A549 treated with RU486 at 1 μM for 4 hours (cell line): Measurements from ENCODE around the gene FAT1. TPM values are rescaled to one million over a fixed set of nuclear protein-coding genes. Genes with fewer than 3 reads are reported as not detected.

Source experiments
- total RNA-seq: library from RNA; stranded (reverse); fragments of 200-300 nt; extraction: Qiagen RNA extraction; gene quantifications from 5 replicates; pipeline ENCODE4 v1.2.3, GENCODE V29; 2022; ENCODE audit warnings: low read depth

Gene FAT1, protein sequence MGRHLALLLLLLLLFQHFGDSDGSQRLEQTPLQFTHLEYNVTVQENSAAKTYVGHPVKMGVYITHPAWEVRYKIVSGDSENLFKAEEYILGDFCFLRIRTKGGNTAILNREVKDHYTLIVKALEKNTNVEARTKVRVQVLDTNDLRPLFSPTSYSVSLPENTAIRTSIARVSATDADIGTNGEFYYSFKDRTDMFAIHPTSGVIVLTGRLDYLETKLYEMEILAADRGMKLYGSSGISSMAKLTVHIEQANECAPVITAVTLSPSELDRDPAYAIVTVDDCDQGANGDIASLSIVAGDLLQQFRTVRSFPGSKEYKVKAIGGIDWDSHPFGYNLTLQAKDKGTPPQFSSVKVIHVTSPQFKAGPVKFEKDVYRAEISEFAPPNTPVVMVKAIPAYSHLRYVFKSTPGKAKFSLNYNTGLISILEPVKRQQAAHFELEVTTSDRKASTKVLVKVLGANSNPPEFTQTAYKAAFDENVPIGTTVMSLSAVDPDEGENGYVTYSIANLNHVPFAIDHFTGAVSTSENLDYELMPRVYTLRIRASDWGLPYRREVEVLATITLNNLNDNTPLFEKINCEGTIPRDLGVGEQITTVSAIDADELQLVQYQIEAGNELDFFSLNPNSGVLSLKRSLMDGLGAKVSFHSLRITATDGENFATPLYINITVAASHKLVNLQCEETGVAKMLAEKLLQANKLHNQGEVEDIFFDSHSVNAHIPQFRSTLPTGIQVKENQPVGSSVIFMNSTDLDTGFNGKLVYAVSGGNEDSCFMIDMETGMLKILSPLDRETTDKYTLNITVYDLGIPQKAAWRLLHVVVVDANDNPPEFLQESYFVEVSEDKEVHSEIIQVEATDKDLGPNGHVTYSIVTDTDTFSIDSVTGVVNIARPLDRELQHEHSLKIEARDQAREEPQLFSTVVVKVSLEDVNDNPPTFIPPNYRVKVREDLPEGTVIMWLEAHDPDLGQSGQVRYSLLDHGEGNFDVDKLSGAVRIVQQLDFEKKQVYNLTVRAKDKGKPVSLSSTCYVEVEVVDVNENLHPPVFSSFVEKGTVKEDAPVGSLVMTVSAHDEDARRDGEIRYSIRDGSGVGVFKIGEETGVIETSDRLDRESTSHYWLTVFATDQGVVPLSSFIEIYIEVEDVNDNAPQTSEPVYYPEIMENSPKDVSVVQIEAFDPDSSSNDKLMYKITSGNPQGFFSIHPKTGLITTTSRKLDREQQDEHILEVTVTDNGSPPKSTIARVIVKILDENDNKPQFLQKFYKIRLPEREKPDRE (N-terminal part only)
- total RNA-seq, result 127 to 188 TPM (median 145 TPM) in 5 replicates

DNA sequence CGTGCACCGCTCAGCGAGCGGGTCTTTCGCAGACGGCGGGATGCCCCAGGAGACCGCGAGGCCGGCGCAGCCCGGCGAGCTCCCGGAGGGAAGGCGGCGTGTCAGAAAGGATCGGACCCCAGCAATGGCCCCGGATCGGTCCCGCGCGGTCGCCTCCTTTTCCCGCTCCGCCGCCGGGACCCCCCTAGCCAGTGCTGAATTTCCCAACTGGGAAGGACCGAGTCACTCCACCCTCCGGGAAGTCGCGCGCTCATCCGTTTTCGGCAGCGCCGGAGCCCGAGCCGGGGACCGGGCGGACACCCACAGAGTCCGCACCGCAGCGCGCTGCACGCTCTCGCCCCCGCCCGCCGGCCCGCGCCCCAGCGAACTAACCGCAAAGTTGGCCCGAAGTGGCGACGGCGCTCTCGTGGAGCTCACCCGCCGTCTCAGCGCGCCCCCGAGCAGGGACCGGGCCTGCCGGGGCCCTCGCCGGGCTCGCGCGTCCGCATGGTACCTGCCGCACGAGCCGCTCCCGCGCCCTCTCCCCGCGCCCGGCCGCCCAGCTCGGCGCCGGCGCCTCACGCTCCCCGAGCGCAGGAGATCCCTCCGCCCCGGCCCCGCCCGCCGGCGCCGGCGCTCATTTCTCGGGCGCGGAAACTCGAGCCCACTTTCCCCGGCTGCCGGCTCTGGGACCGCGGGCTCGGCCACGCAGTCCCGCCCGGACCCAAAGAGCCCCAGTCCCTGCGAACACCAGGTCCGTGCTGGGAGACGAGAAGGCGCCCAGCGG, at the start of gene FAT1:
Gene FAT1 (minus strand): TSS at position 565 of the 766 bp plus-strand sequence. CDS start 14,029 bp downstream, outside the sequence.

DNA sequence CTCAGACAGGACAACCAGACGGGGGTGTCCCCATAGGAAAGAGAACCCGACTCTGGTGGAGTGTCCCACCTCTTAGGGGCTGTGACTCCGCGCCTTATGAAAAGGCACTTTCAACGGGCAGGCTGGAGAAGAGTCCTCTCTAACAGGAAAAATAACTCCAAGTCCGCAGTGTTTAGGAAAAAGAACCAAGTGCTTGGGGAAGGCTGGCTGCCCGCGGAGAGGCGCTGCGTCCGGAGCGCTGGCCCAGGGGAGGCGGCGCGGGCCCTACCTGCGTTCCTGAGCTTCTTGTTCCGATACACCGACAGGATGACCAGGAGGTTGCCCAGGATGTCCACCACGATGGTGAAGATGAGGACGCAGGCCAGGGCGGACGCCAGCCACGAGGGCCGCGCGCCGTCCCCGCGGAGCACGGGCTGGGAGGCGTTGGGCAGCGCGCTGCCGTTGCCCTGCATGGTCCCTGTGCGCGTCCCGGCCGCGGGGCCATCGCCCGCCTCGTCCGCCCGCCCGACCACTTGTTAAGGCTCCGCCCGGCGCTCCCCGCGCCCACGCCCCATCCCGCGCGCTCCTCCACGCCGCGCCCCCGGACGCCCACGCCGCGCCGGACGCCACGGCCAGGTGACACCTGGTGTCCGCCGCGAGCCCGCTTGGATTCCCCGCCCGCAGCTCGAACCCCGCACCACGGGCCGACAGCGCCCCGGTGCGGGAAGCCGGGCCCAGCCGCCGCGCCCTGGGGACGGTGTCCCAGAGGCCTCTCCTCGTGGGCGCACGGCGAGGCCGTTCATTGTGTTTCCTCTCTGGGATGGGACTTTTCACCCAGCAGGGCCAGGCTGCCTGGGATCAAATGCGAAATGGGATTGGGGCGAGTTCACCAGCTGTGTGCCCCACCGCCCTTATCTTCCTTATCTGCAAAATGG, 168.5 kb downstream of the FAT1 start, which contains the start of gene MTNR1A:
Gene MTNR1A (minus strand): TSS at position 654 of the 914 bp plus-strand sequence. CDS start 202 bp downstream, at position 452.

Other genes with a start within 250 kb of the FAT1 start
- gene MTNR1A, start 168.3 kb downstream of the FAT1 start, total RNA-seq, result 0.21 to 0.64 TPM (median 0.31 TPM) in 5 replicates